Progenitor cell of endocrine pancreas (in vitro differentiated cells): ENCODE data around the gene INS. TPM values are rescaled to one million over a fixed set of nuclear protein-coding genes. Genes with fewer than 3 reads are reported as not detected.

Experiments
- DNase-seq: peaks from one replicate; pipeline ENCODE4 v3.0.0; 2021; ENCODE audit warnings: low spot score; ENCODE audit not compliant: unreplicated experiment
- H3K27ac Mint-ChIP-seq: 2 replicates; pipeline ENCODE4 v1.8.0; 2021; ENCODE audit warnings: mild to moderate bottlenecking, moderate library complexity, mixed read lengths
- H3K27me3 Mint-ChIP-seq: 2 replicates; pipeline ENCODE4 v1.8.0; 2021; ENCODE audit warnings: mixed read lengths
- H3K36me3 Mint-ChIP-seq: 2 replicates; pipeline ENCODE4 v1.8.0; 2022; ENCODE audit warnings: mixed read lengths; ENCODE audit not compliant: insufficient read depth
- H3K4me1 Mint-ChIP-seq: 2 replicates; pipeline ENCODE4 v1.8.0; 2021; ENCODE audit warnings: low read depth, mixed read lengths
- H3K4me3 Mint-ChIP-seq: 2 replicates; pipeline ENCODE4 v1.8.0; 2021; ENCODE audit warnings: low read depth, mild to moderate bottlenecking, moderate library complexity, mixed read lengths
- H3K9me3 Mint-ChIP-seq: 2 replicates; pipeline ENCODE4 v1.8.0; 2021; ENCODE audit warnings: low read depth, mixed read lengths
- CTCF ChIP-seq: fragments of 200-600 bp; sonication (generic); IDR thresholded peaks from one replicate; pipeline ENCODE4 v1.5.0; 2021; ENCODE audit warnings: antibody characterized with exemption, mild to moderate bottlenecking; ENCODE audit not compliant: unreplicated experiment
- total RNA-seq: library from RNA; stranded (reverse); gene quantifications from 2 replicates; pipeline ENCODE4 v1.2.1, GENCODE V29; 2021

Gene INS
- total RNA-seq, 1 donor from 2014 or later: 75.2 TPM

GRCh38 chr11:2187280-2187707, 26.3 kb upstream of the INS start:
- Mint-ChIP-seq H3K27ac (no peak overlapping the region), H3K4me1 (peaks cover 11% of the 10 kb centered on the region), H3K27me3 (peaks cover 32% of the 10 kb centered on the region), H3K4me3 (no peak overlapping the region), H3K36me3 (no peaks in the 10 kb centered on the region), H3K9me3 (no peaks in the 10 kb centered on the region)
- no peak for DNase-seq
- TF ChIP-seq CTCF: no peak

DNA sequence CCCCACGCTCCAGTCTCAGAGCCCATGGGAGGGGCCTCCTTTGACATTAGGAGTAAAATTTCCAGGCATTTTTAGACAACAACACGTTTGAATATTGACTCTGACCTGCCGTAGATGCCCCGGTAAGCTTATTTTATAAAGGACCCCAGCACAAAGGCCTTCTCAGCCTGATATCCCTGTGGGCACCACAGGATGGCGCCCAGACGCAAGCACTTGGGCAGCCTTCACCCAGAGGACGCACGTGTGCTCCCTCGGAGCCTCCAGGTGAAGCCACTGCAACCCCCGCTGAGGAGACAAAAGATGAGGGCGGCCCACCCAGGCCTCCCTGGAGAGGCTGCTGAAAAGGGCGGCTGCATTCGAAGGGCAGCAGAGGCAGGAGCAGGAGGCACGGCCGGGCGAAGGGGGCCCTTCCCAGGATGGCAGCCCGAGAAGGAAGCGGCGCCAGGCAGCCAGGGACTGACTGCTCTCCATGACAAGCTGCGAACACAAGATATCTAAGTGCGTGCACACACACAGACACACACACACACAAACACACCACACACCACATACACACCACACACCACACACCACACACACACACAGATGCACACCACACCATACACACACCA, 25.8 kb upstream of the INS start:
- Mint-ChIP-seq H3K4me3 (no peak overlapping the region), H3K27ac (no peak overlapping the region), H3K9me3 (no peaks in the 10 kb centered on the region), H3K27me3 (peaks cover 31% of the 10 kb centered on the region), H3K36me3 (no peaks in the 10 kb centered on the region), H3K4me1 (peaks cover 11% of the 10 kb centered on the region)
- DNase-seq: no peak
- peak; percentile 67 for TF ChIP-seq CTCF

- Mint-ChIP-seq H3K36me3 (no peaks in the 10 kb centered on the region), H3K4me3 (no peak overlapping the region), H3K27ac (no peak overlapping the region), H3K9me3 (no peaks in the 10 kb centered on the region), H3K4me1 (peaks cover 8% of the 10 kb centered on the region), H3K27me3 (peaks cover 28% of the 10 kb centered on the region)
- TF ChIP-seq CTCF: no peak
- DNase-seq: no peak
These were observed 24.5 kb upstream of the INS start for GRCh38 chr11:2185324-2186085.

DNA sequence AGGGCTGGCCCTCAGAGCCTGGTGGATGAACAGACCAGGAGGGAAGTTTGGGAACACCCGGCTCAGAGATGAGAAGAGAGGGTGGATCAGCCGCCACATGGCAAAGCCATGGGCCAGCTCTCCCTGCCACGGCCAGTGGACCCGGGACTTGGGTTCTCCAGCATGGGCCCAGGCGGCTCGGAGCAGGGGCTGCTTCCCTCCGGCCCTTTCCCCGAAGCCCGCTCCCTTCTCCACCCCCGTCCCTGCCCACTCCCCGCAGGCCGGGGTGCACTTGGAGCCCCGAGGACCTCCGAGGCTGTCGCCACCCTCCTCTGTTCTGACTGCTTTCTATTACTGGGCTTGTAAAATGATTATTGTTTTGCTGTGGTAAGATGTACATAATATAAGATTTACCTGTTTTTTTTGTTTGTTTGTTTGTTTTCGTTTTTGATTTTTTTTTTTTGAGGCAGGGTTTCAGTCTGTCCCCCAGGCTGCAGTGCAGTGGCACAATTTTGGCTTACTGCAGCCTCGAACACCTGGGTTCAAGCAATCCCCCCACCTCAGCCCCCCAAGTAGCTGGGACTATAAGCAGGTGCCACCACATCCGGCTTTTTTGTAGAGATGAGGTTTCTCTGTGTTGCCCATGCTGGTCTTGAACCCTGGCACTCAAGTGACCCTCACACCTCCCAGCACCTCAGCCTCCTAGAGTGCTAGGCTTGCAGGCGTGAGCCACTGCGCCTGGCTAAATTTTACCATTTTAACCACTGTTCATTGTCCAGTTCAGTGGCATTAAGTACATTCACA, 21.9 kb upstream of the INS start:
- no peak for DNase-seq
- peaks cover 14% of the 10 kb centered on the region for H3K4me1 Mint-ChIP-seq
- no peak overlapping the region for H3K27ac Mint-ChIP-seq
- no peak for TF ChIP-seq CTCF
- H3K4me3 Mint-ChIP-seq: no peak overlapping the region
- H3K9me3 Mint-ChIP-seq: no peaks in the 10 kb centered on the region
- peaks cover 22% of the 10 kb centered on the region for H3K27me3 Mint-ChIP-seq
- no peaks in the 10 kb centered on the region for H3K36me3 Mint-ChIP-seq

- Mint-ChIP-seq H3K4me1 (peaks cover 14% of the 10 kb centered on the region), H3K27ac (no peak overlapping the region), H3K27me3 (peaks cover 22% of the 10 kb centered on the region), H3K4me3 (no peak overlapping the region), H3K36me3 (no peaks in the 10 kb centered on the region), H3K9me3 (no peaks in the 10 kb centered on the region)
- no peak for TF ChIP-seq CTCF
- DNase-seq: no peak
These were observed 21.1 kb upstream of the INS start for GRCh38 chr11:2182075-2182474.
